Adrenal gland (tissue), 19 donors: ENCODE measurements around the gene ISLR. TPM values are rescaled to one million over a fixed set of nuclear protein-coding genes. Genes with fewer than 3 reads are reported as not detected.

Experiments
- DNase-seq, 7 donors: peaks; one replicate each; pipeline ENCODE4 v3.0.0-alpha.2; 2019 to 2020
- H3K27ac ChIP-seq, 5 donors: fragments of 200-600 bp; sonication (generic) in 4 of 5; 1 replicate in 3 of 5; 2 replicates in 2 of 5; pipeline versions ENCODE4 v1.5.1 to v1.8.0; 2016 to 2020; ENCODE audit warnings: mild to moderate bottlenecking in 1 of 5
- H3K27me3 ChIP-seq: fragments of 200-600 bp; 2 replicates; pipeline ENCODE4 v1.8.0; 2021
- H3K36me3 ChIP-seq, 2 donors: fragments of 200-600 bp; replicated peaks in 1 of 2; 1 replicate in 1 of 2; 2 replicates in 1 of 2; pipeline versions ENCODE4 v1.5.1 to v1.8.0; 2018 to 2022
- H3K4me1 ChIP-seq, 2 donors: fragments of 200-600 bp; replicated peaks in 1 of 2; 1 replicate in 1 of 2; 2 replicates in 1 of 2; pipeline versions ENCODE4 v1.5.1 to v1.8.0; 2018 to 2021
- H3K4me3 ChIP-seq, 4 donors: fragments of 200-600 bp; sonication (generic) in 3 of 4; one replicate each; pipeline ENCODE4 v1.5.1; 2016 to 2018
- H3K9me3 ChIP-seq, 3 donors: fragments of 200-600 bp; sonication (generic) in 1 of 3; replicated peaks in 1 of 3; 1 replicate in 2 of 3; 2 replicates in 1 of 3; pipeline versions ENCODE4 v1.5.1 to v1.8.0; 2016 to 2021
- POLR2A ChIP-seq, 2 donors: fragments of 450-650 bp; IDR thresholded peaks; one replicate each; pipeline ENCODE4 v1.6.1; 2017; ENCODE audit warnings: antibody characterized with exemption in 2 of 2, mild to moderate bottlenecking in 2 of 2, moderate library complexity in 1 of 2
- WGBS, 4 donors: extraction: QIAGEN DNeasy Blood & Tissue Kit in 2 of 4; methylation state at CpG; one replicate each; pipeline versions ENCODE4 v1.1.5 to v1.1.7; 2013 to 2017; 5-methylcytosine and 5-hydroxymethylcytosine counted together
- intact Hi-C, 2 donors: fragments of 100-400 bp; cut with DNase I; formaldehyde crosslinking; loops; one replicate each; pipeline versions ENCODE4 v1.14.1 to v1.15.0; 2022 to 2023
- long read RNA-seq, 10 donors: library from polyadenylated mRNA in 3 of 10; unstranded in 2 of 10; stranded (forward) in 1 of 10; transcript quantifications; one replicate each; pipeline ENCODE4 v2.0.0 and lab custom pipeline, GENCODE V29; 2021 to 2026
- polyA plus RNA-seq, 3 donors: library from polyadenylated mRNA; stranded (reverse); fragments of 200-250 nt in 2 of 3; fragments of 350-450 nt in 1 of 3; fragmentation: Illumina TruSeq in 1 of 3; extraction: RNeasy Lipid Tissue Mini Kit (QIAGEN cat#74804) in 1 of 3; gene quantifications; one replicate each; pipeline ENCODE4 v1.2.3, GENCODE V29; 2013 to 2014
- total RNA-seq, 9 donors: library from RNA; depleted of rRNA in 4 of 9; stranded (reverse); fragments of >200 nt in 4 of 9; fragments of 120-200 nt in 1 of 9; fragmentation: NEBNext Ultra II Directional in 1 of 9; extraction: Animal tissue kit (Norgen Biotek cat#: 25700) in 1 of 9; gene quantifications; one replicate each; pipeline versions ENCODE4 v1.1.0 to v1.2.4, GENCODE V29; 2013 to 2023
- TF ChIP-seq, protein P1 (sequence below), 6 experiments: fragments of 450-650 bp in 4 of 6; fragments of 200-600 bp in 2 of 6; sonication (generic) in 1 of 6; IDR thresholded peaks; 1 replicate in 5 of 6; 2 replicates in 1 of 6; pipeline versions ENCODE4 v1.5.1 to v1.8.0; 2016 to 2021; ENCODE audit warnings: antibody characterized with exemption in 6 of 6, mild to moderate bottlenecking in 2 of 6, moderate library complexity in 1 of 6
- donor health status: healthy with polysubstance abuse.
- donor health status: Bipolar disorder and iron deficiency.
- donor health status: DM: yes; HTN: yes; CAD: no.
- donor health status: DM: no; HTN: no; CAD: no.
- donor health status: DM: no; HTN: no; CAD: no.
- donor health status: DM: yes; HTN: yes; CAD: no.

Gene ISLR, protein sequence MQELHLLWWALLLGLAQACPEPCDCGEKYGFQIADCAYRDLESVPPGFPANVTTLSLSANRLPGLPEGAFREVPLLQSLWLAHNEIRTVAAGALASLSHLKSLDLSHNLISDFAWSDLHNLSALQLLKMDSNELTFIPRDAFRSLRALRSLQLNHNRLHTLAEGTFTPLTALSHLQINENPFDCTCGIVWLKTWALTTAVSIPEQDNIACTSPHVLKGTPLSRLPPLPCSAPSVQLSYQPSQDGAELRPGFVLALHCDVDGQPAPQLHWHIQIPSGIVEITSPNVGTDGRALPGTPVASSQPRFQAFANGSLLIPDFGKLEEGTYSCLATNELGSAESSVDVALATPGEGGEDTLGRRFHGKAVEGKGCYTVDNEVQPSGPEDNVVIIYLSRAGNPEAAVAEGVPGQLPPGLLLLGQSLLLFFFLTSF
- total RNA-seq, result 10 to 100 TPM in 7 of 9 donors, 1 to 10 TPM in 2; 7.9 to 63.4 (median 31.1) TPM
- 10 to 100 TPM in 2 of 3 donors, 1 to 10 TPM in 1; 6.1 to 26.3 (median 19.2) TPM for polyA plus RNA-seq
- long read RNA-seq, donor 1, partial matches to known transcripts, result 0 of 1 reads
- long read RNA-seq, donor 1, other reads (novel, unspliced or antisense), result 0 of 1 reads
- long read RNA-seq, donor 2, result 0 reads
- long read RNA-seq, donor 3, partial matches to known transcripts, result 0 of 1 reads
- long read RNA-seq, donor 3, other reads (novel, unspliced or antisense), result 0 of 1 reads
- long read RNA-seq, donor 4, partial matches to known transcripts, result 0 of 4 reads
- long read RNA-seq, donor 4, other reads (novel, unspliced or antisense), result 1 of 4 reads
- long read RNA-seq, donor 5, transcript ISLR-202 (2 exons, 2,175 nt), result minor isoform, 14 of 49 reads
- long read RNA-seq, donor 5, transcript ISLR-201 (2 exons, 2,371 nt), result major isoform, 30 of 49 reads
- long read RNA-seq, donor 5, partial matches to known transcripts, result 5 of 49 reads
- long read RNA-seq, donor 5, other reads (novel, unspliced or antisense), result 0 of 49 reads
- long read RNA-seq, donor 6, transcript ISLR-201 (2 exons, 2,371 nt), result major isoform, 8 of 10 reads
- long read RNA-seq, donor 6, partial matches to known transcripts, result 0 of 10 reads
- long read RNA-seq, donor 6, other reads (novel, unspliced or antisense), result 2 of 10 reads
- long read RNA-seq, donor 7, partial matches to known transcripts, result 0 of 5 reads
- long read RNA-seq, donor 7, other reads (novel, unspliced or antisense), result 0 of 5 reads
- long read RNA-seq, donor 8, transcript ISLR-202 (2 exons, 2,175 nt), result major isoform, 8 of 10 reads
- long read RNA-seq, donor 8, partial matches to known transcripts, result 0 of 10 reads
- long read RNA-seq, donor 8, other reads (novel, unspliced or antisense), result 0 of 10 reads
- long read RNA-seq, donor 9, partial matches to known transcripts, result 0 of 2 reads
- long read RNA-seq, donor 9, other reads (novel, unspliced or antisense), result 0 of 2 reads
- long read RNA-seq, donor 10, transcript ISLR-201 (2 exons, 2,371 nt), result minor isoform, 6 of 15 reads
- long read RNA-seq, donor 10, transcript ISLR-202 (2 exons, 2,175 nt), result major isoform, 9 of 15 reads
- long read RNA-seq, donor 10, partial matches to known transcripts, result 0 of 15 reads
- long read RNA-seq, donor 10, other reads (novel, unspliced or antisense), result 0 of 15 reads

GRCh38 chr15:74173380-74174218, at the start of gene ISLR:
Gene ISLR, plus strand, starts transcription at chr15:74173710. Its CDS starts 1,149 bp downstream, at chr15:74174859.
- peak within 1 kb of the TSS in 2 of 5 donors; percentile 47 to 77 for H3K27ac ChIP-seq
- intact Hi-C loops, result no loop called here
- H3K36me3 ChIP-seq, result no peaks in the 10 kb centered on the region
- H3K4me1 ChIP-seq, result peaks cover 7 to 17% of the 10 kb centered on the region in 2 donors
- no peaks in the 10 kb centered on the region for H3K9me3 ChIP-seq
- DNase-seq, result peak in 1 of 7 donors; percentile 50
- peak within 1 kb of the TSS in 1 of 4 donors; percentile 38 for H3K4me3 ChIP-seq
- TF ChIP-seq POLR2A (IDR thresholded peaks at IDR 0.05), result no peak
- TF ChIP-seq, protein P1, sequence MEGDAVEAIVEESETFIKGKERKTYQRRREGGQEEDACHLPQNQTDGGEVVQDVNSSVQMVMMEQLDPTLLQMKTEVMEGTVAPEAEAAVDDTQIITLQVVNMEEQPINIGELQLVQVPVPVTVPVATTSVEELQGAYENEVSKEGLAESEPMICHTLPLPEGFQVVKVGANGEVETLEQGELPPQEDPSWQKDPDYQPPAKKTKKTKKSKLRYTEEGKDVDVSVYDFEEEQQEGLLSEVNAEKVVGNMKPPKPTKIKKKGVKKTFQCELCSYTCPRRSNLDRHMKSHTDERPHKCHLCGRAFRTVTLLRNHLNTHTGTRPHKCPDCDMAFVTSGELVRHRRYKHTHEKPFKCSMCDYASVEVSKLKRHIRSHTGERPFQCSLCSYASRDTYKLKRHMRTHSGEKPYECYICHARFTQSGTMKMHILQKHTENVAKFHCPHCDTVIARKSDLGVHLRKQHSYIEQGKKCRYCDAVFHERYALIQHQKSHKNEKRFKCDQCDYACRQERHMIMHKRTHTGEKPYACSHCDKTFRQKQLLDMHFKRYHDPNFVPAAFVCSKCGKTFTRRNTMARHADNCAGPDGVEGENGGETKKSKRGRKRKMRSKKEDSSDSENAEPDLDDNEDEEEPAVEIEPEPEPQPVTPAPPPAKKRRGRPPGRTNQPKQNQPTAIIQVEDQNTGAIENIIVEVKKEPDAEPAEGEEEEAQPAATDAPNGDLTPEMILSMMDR (IDR thresholded peaks at IDR 0.05), result no peak
- no peaks in the 10 kb centered on the region for H3K27me3 ChIP-seq
- WGBS, 4 donors, result 64 to 69% (median 65%) methylated on average over 5 to 20 of the region's 20 CpGs

GRCh38 chr15:74124196-74124595, 49.3 kb upstream of the ISLR start:
- Histone ChIP-seq H3K4me1 (peaks cover 0 to 11% of the 10 kb centered on the region in 2 donors), H3K9me3 (no peaks in the 10 kb centered on the region), H3K27ac (no peak overlapping the region), H3K4me3 (no peak overlapping the region), H3K27me3 (peaks cover 27% of the 10 kb centered on the region), H3K36me3 (no peaks in the 10 kb centered on the region)
- no peak for DNase-seq
- TF ChIP-seq POLR2A (IDR thresholded peaks at IDR 0.05), result no peak
- TF ChIP-seq, protein P1 (IDR thresholded peaks at IDR 0.05), result no peak
- intact Hi-C loops, result loop anchor here in 1 of 2 donors (5.0 kb wide), 1 partner anchor 72 kb away; no protein-coding TSS in a partner anchor
- WGBS, 4 donors, result 61 to 86% (median 83%) methylated on average over 3 of the region's 3 CpGs

DNA sequence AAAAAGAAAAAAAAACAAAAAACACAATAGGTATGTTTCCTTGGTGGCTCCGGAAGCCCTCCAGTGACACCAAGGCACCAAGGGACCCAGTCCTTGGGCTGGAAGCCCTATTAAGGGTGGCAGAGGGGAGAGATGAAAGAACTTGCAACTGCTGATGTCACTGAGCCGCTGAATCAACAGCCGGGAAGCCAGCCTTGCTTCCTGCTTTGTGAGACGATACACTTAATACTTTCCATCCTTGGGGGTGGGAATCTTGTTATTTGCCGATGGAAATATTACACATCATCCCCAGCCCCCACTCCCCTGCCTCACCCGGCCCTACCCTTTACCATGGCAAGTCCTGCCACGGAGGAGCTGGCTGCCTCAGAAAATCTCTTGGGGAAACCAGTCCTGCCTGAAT, 48.8 kb upstream of the ISLR start:
- H3K27me3 ChIP-seq, result peaks cover 32% of the 10 kb centered on the region
- no peak overlapping the region for H3K27ac ChIP-seq
- intact Hi-C loops, result loop anchor here (5.0 kb wide), 3 partner anchors 72 to 198 kb away; no protein-coding TSS in a partner anchor
- H3K36me3 ChIP-seq, result no peaks in the 10 kb centered on the region
- H3K4me1 ChIP-seq, result peaks cover 0 to 11% of the 10 kb centered on the region in 2 donors
- H3K9me3 ChIP-seq, result no peaks in the 10 kb centered on the region
- 59 to 70% (median 67%) methylated on average over 7 of the region's 7 CpGs for WGBS, 4 donors
- no peak for TF ChIP-seq POLR2A (IDR thresholded peaks at IDR 0.05)
- TF ChIP-seq, protein P1 (IDR thresholded peaks at IDR 0.05), result no peak
- no peak overlapping the region for H3K4me3 ChIP-seq
- DNase-seq, result no peak
